ENCODE results near the gene ANP32E. TPM values are rescaled to one million over a fixed set of nuclear protein-coding genes. Genes with fewer than 3 reads are reported as not detected.

The ANP32E gene
- total and polyA plus RNA-seq, 9 of the 15 experiments (the other 6 are each of a cell fraction or from before 2014, with no cell fraction given), result 60.4 to 197 (median 104) TPM

- TF ChIP-seq ZNF644 (tag; IDR thresholded peaks at IDR 0.05; ENCODE audit: low read depth) (peak; percentile 59; the same call in 1 of the 2 replicates), ZFX (CRISPR knock-in tag; IDR thresholded peaks at IDR 0.05) (peak; percentile 79), POU5F1 (IDR thresholded peaks at IDR 0.05; ENCODE audit: borderline replicate concordance, low read depth, low read length, partially characterized antibody) (peak; percentile 87)
Observed at GRCh38 chr1:150268705-150269403, 32.9 kb upstream of the ANP32E start, which contains the start of gene APH1A (continued).

- intact Hi-C loops (cut with micrococcal nuclease), result loop anchor here (5.0 kb wide), 1 partner anchor 94 kb away; the partner anchor contains the start of gene RPRD2
- no TSS peak for BruUV-seq (replicated peaks)
- Histone ChIP-seq H3K36me3 (ENCODE audit: control insufficient read depth, insufficient read depth, low read length) (peaks cover 33% of the 10 kb centered on the region), H4K20me1 (replicated peaks; ENCODE audit: control insufficient read depth, insufficient read depth, low read length) (no peaks in the 10 kb centered on the region), H3K4me1 (replicated peaks in 1 of 2; ENCODE audit: control insufficient read depth in 2 of 2, insufficient read depth in 2 of 2, low read length in 2 of 2) (peaks cover 13 to 26% of the 10 kb centered on the region in 2 experiments), H3K4me2 (ENCODE audit: insufficient read depth, low read length) (peak overlapping the region; percentile 97), H3K4me3 (peak overlapping the region; percentile 92), H3K9me1 (ENCODE audit: control insufficient read depth, insufficient read depth, low read length) (no peaks in the 10 kb centered on the region), H3K9me3 (replicated peaks; ENCODE audit: control insufficient read depth, insufficient read depth, low read depth, low read length) (no peaks in the 10 kb centered on the region), H3K9ac (ENCODE audit: insufficient read depth in 1 of 2, low read depth in 2 of 2, low read length in 2 of 2) (peak overlapping the region; percentile 80 to 96), H3K27me3 (ENCODE audit: control insufficient read depth in 2 of 2, insufficient read depth in 2 of 2, low read length in 2 of 2) (no peaks in the 10 kb centered on the region), H3K79me2 (ENCODE audit: control insufficient read depth, insufficient read depth, low read length) (peaks cover 21% of the 10 kb centered on the region), H3K27ac (ENCODE audit: extremely low read depth, low read depth, low read length) (peak overlapping the region; percentile 86), H2AFZ (ENCODE audit: low read depth, low read length) (peak overlapping the region; percentile 94)
- POLR2A ChIA-PET, result interaction anchor here (1.0 kb wide), 3 partner anchors 12 to 37 kb away, joined by 3 to 4 read pairs (median 4); no protein-coding TSS in a partner anchor
- no peak for FAIRE-seq
- in situ Hi-C loops (cut with MboI), result no loop called here
- 0% methylated on average over 21 of the region's 21 CpGs for WGBS (ENCODE audit: insufficient coverage, low coverage, missing lambda C conversion rate)
- peak; percentile 50 to 61 (median 56) for DNase-seq (ENCODE audit: extremely low read depth in 1 of 4, low spot score in 3 of 4)
- peak; percentile 65 for ATAC-seq
- CTCF ChIA-PET (ENCODE audit: low intra/inter-chr PET ratio), result no interaction called here
- TF ChIP-seq NCOA6 (IDR thresholded peaks at IDR 0.05) (no peak), C11orf30 (IDR thresholded peaks at IDR 0.05; ENCODE audit: low read depth) (no peak), ARID4B (CRISPR knock-in tag; IDR thresholded peaks at IDR 0.05) (0 out of 2 replicates have a peak, but pooled peaks have one; percentile 2), POLR2G (IDR thresholded peaks at IDR 0.05; ENCODE audit: low read depth, low read length) (no peak), L3MBTL2 (IDR thresholded peaks at IDR 0.05) (peak; percentile 76; the same call in 1 of the 2 replicates), CREB5 (CRISPR knock-in tag; IDR thresholded peaks at IDR 0.05) (no peak), ZNF696 (CRISPR knock-in tag; conservative IDR thresholded peaks at IDR 0.05) (no peak), ZNF232 (CRISPR knock-in tag; IDR thresholded peaks at IDR 0.05) (0 out of 2 replicates have a peak, but pooled peaks have one; percentile 63), MTA3 (IDR thresholded peaks at IDR 0.05; ENCODE audit: borderline replicate concordance) (no peak), MITF (IDR thresholded peaks at IDR 0.05) (0 out of 2 replicates have a peak, but pooled peaks have one; percentile 15)
Observed at GRCh38 chr1:150268340-150268704, 32.4 kb upstream of the ANP32E start.

All from K562 (cell line).